Muscle of leg (tissue), 11 donors: ENCODE measurements around the gene DSCAM. TPM values are rescaled to one million over a fixed set of nuclear protein-coding genes. Genes with fewer than 3 reads are reported as not detected.
"Not testable (repeated sequence)": the region's sequence is repeated elsewhere in the genome, so short reads cannot be mapped to it uniquely, and the experiment has no call there.

Source experiments
- DNase-seq: peaks from one replicate; pipeline ENCODE4 v3.0.0; 2013
- H3K27ac ChIP-seq: one replicate; pipeline ENCODE4 v1.5.1; 2013; ENCODE audit warnings: mild to moderate bottlenecking, low read length, control low read depth
- H3K27me3 ChIP-seq: one replicate; pipeline ENCODE4 v1.6.1; 2013; ENCODE audit warnings: low read length; ENCODE audit not compliant: control insufficient read depth, insufficient read depth
- H3K36me3 ChIP-seq: one replicate; pipeline ENCODE4 v1.6.1; 2013; ENCODE audit warnings: low read length; ENCODE audit not compliant: control insufficient read depth, insufficient read depth
- H3K4me1 ChIP-seq: one replicate; pipeline ENCODE4 v1.6.1; 2013; ENCODE audit warnings: low read length; ENCODE audit not compliant: control insufficient read depth, insufficient read depth
- H3K4me3 ChIP-seq: one replicate; pipeline ENCODE4 v1.5.1; 2013; ENCODE audit warnings: low read length, control low read depth
- H3K9me3 ChIP-seq: replicated peaks from 2 replicates; pipeline ENCODE4 v1.6.1; 2013; ENCODE audit warnings: low read depth, low read length; ENCODE audit not compliant: control insufficient read depth
- WGBS: methylation state at CpG from one replicate; pipeline ENCODE4 v1.1.5; 2013; ENCODE audit warnings: missing lambda C conversion rate; ENCODE audit not compliant: insufficient coverage; 5-methylcytosine and 5-hydroxymethylcytosine counted together
- polyA plus RNA-seq, 8 donors: library from polyadenylated mRNA; unstranded; fragments of 120-200 nt; gene quantifications; one replicate each; pipeline versions ENCODE4 v1.2.1 to v1.2.3, GENCODE V29; 2013; ENCODE audit warnings: inconsistent platforms in 1 of 8, low replicate concordance in 1 of 8; ENCODE audit not compliant: insufficient read length in 8 of 8, insufficient read depth in 1 of 8
- total RNA-seq: library from RNA; stranded (reverse); fragments of 120-200 nt; gene quantifications from one replicate; pipeline ENCODE4 v1.2.4, GENCODE V29; 2013

Gene DSCAM
- total and polyA plus RNA-seq, 9 donors = 0.89 to 2.0 (median 1.3) TPM

GRCh38 chr21:40291560-40291959, 555.4 kb downstream of the DSCAM start:
- Histone ChIP-seq H3K36me3 (no peaks in the 10 kb centered on the region), H3K4me1 (no peaks in the 10 kb centered on the region), H3K4me3 (no peak overlapping the region), H3K27ac (no peak overlapping the region), H3K9me3 (no peaks in the 10 kb centered on the region), H3K27me3 (no peaks in the 10 kb centered on the region)
- 64% methylated on average over 3 of the region's 7 CpGs for WGBS
- no peak for DNase-seq

GRCh38 chr21:40284409-40284808, 562.5 kb downstream of the DSCAM start:
- no peaks in the 10 kb centered on the region for H3K9me3 ChIP-seq
- no peaks in the 10 kb centered on the region for H3K36me3 ChIP-seq
- H3K27ac ChIP-seq = no peak overlapping the region
- H3K27me3 ChIP-seq = peaks cover 3% of the 10 kb centered on the region
- H3K4me3 ChIP-seq = no peak overlapping the region
- DNase-seq = no peak
- H3K4me1 ChIP-seq = no peaks in the 10 kb centered on the region
- 38% methylated on average over 4 of the region's 4 CpGs for WGBS

GRCh38 chr21:40282912-40283886, 563.8 kb downstream of the DSCAM start:
- no peak for DNase-seq
- Histone ChIP-seq H3K27me3 (peaks cover 3% of the 10 kb centered on the region), H3K9me3 (no peaks in the 10 kb centered on the region), H3K4me1 (no peaks in the 10 kb centered on the region), H3K4me3 (no peak overlapping the region), H3K27ac (no peak overlapping the region), H3K36me3 (no peaks in the 10 kb centered on the region)
- no CpG with 5 or more reads among the region's 3 CpGs for WGBS

GRCh38 chr21:40278345-40278744, 568.6 kb downstream of the DSCAM start:
- Histone ChIP-seq H3K27me3 (no peaks in the 10 kb centered on the region), H3K9me3 (no peaks in the 10 kb centered on the region), H3K4me3 (no peak overlapping the region), H3K36me3 (no peaks in the 10 kb centered on the region), H3K27ac (no peak overlapping the region), H3K4me1 (no peaks in the 10 kb centered on the region)
- DNase-seq = no peak
- 83% methylated on average over 1 of the region's 1 CpG for WGBS

- Histone ChIP-seq H3K4me1 (no peaks in the 10 kb centered on the region), H3K36me3 (no peaks in the 10 kb centered on the region), H3K9me3 (no peaks in the 10 kb centered on the region), H3K27me3 (no peaks in the 10 kb centered on the region), H3K27ac (no peak overlapping the region), H3K4me3 (no peak overlapping the region)
- no peak for DNase-seq
- WGBS = 89% methylated on average over 8 of the region's 12 CpGs
Measured at GRCh38 chr21:40276001-40276400, 571.0 kb downstream of the DSCAM start.

- no peak overlapping the region for H3K4me3 ChIP-seq
- H3K9me3 ChIP-seq = no peaks in the 10 kb centered on the region
- H3K27ac ChIP-seq = no peak overlapping the region
- peaks cover 12% of the 10 kb centered on the region for H3K4me1 ChIP-seq
- no peaks in the 10 kb centered on the region for H3K27me3 ChIP-seq
- DNase-seq = no peak
- WGBS = no CpG with 5 or more reads among the region's 4 CpGs
- H3K36me3 ChIP-seq = no peaks in the 10 kb centered on the region
Measured at GRCh38 chr21:40272037-40272436, 574.9 kb downstream of the DSCAM start.

- H3K4me3 ChIP-seq = no peak overlapping the region
- no peaks in the 10 kb centered on the region for H3K27me3 ChIP-seq
- 81% methylated on average over 9 of the region's 9 CpGs for WGBS
- DNase-seq = no peak
- no peaks in the 10 kb centered on the region for H3K9me3 ChIP-seq
- H3K36me3 ChIP-seq = no peaks in the 10 kb centered on the region
- no peak overlapping the region for H3K27ac ChIP-seq
- peaks cover 12% of the 10 kb centered on the region for H3K4me1 ChIP-seq
Measured at GRCh38 chr21:40271164-40271563, 575.8 kb downstream of the DSCAM start.

GRCh38 chr21:40270047-40270446, 576.9 kb downstream of the DSCAM start:
- Histone ChIP-seq H3K36me3 (no peaks in the 10 kb centered on the region), H3K27ac (peak overlapping the region; percentile 3), H3K4me3 (no peak overlapping the region), H3K27me3 (no peaks in the 10 kb centered on the region), H3K4me1 (peaks cover 12% of the 10 kb centered on the region), H3K9me3 (no peaks in the 10 kb centered on the region)
- DNase-seq = peak; percentile 86
- WGBS = 14% methylated on average over 3 of the region's 4 CpGs

GRCh38 chr21:40269239-40269638, 577.7 kb downstream of the DSCAM start:
- no peak overlapping the region for H3K4me3 ChIP-seq
- no peaks in the 10 kb centered on the region for H3K27me3 ChIP-seq
- H3K4me1 ChIP-seq = peaks cover 12% of the 10 kb centered on the region
- no peaks in the 10 kb centered on the region for H3K9me3 ChIP-seq
- DNase-seq = no peak
- H3K36me3 ChIP-seq = no peaks in the 10 kb centered on the region
- H3K27ac ChIP-seq = no peak overlapping the region
- 54% methylated on average over 6 of the region's 8 CpGs for WGBS

- H3K4me1 ChIP-seq, DNase-seq, H3K4me3 ChIP-seq, H3K36me3 ChIP-seq, H3K27me3 ChIP-seq, H3K27ac ChIP-seq, H3K9me3 ChIP-seq: not testable (repeated sequence)
- 83% methylated on average over 2 of the region's 3 CpGs for WGBS
Measured at GRCh38 chr21:40258456-40258855, 588.5 kb downstream of the DSCAM start.
